GM19328 (cell line): ENCODE data around the gene P2RY8.

ENCODE experiments used
- ATAC-seq: cut with Tn5 transposase; IDR thresholded peaks from one replicate; pipeline ENCODE4 v1.9.1; 2021; ENCODE audit warnings: mild to moderate bottlenecking, moderate library complexity; ENCODE audit not compliant: unreplicated experiment

P2RY8 gene

GRCh38 chrX:1420371-1420770 lies 116.6 kb downstream of the P2RY8 start:
- ATAC-seq: no peak

- no peak for ATAC-seq
Measured at GRCh38 chrX:1419545-1420355, 117.2 kb downstream of the P2RY8 start.

- no peak for ATAC-seq
Measured at GRCh38 chrX:1418901-1419544, 118.0 kb downstream of the P2RY8 start.

- ATAC-seq: no peak
Measured at GRCh38 chrX:1417921-1418771, 118.8 kb downstream of the P2RY8 start.

GRCh38 chrX:1416965-1417760 lies 119.8 kb downstream of the P2RY8 start:
- ATAC-seq: no peak

- ATAC-seq: no peak
Measured at GRCh38 chrX:1416327-1416784, 120.6 kb downstream of the P2RY8 start.
